Measurements from ENCODE around the gene GABRA4. TPM values are rescaled to one million over a fixed set of nuclear protein-coding genes. Genes with fewer than 3 reads are reported as not detected.

The GABRA4 gene
- total and polyA plus RNA-seq, 4 donors, result 0.19 to 0.72 (median 0.66) TPM; not detected in 1

DNA sequence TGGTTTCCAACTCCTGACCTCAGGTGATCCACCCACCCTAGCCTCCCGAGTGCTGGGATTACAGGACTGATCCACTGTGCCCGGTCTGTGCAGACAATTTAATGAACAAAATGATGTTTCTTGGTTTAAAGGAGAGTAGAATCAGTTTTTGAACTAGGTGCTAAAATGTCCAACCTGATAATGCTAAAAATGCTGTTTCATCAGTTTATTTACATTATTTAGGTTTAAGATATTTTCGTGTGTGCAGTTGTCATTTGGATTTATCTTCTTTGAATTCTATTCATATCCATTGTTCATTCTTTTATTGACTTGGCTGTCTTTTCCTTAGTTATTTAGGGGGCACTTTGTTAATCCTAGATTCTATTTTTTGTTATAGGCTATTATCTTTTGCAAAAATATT, 20.0 kb upstream of the GABRA4 start:
- Histone ChIP-seq H3K4me1 (ENCODE audit: control insufficient read depth in 1 of 2, insufficient read depth in 2 of 2, low read length in 2 of 2) (peaks cover 0 to 3% of the 10 kb centered on the region in 2 donors), H3K27me3 (ENCODE audit: control insufficient read depth in 1 of 2, insufficient read depth in 2 of 2, low read length in 1 of 2) (no peaks in the 10 kb centered on the region), H3K27ac (ENCODE audit: low read depth in 1 of 2, low read length in 2 of 2) (no peak overlapping the region), H3K4me3 (ENCODE audit: low read length in 2 of 2) (no peak overlapping the region), H3K9me3 (ENCODE audit: control insufficient read depth, low read length) (no peaks in the 10 kb centered on the region), H3K36me3 (ENCODE audit: control insufficient read depth in 1 of 2, insufficient read depth in 2 of 2, low read length in 1 of 2) (no peaks in the 10 kb centered on the region)
- intact Hi-C loops (cut with DNase I), result no loop called here
- 64 to 69% methylated on average over 3 of the region's 3 CpGs for WGBS, 2 donors
- DNase-seq (no peak), ATAC-seq (ENCODE audit: low FRiP score) (no peak)

DNA sequence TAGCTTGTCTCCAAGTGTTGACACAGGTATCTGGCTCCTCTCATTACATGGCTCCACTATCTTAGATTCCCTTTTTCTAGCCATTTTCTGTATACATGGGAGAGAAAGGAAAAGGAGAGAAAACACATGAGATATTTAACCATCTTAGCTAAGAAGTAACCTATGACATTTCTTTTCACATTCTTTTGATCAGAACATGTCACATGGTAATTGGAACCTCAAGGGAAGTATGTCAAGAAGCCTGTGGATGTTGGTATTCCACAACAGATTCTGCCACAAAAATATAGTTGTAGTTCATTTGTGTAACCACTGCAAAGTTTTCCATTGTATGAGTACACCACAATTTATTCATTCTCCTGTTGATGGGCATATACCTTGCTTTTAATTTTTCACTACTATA, 19.3 kb upstream of the GABRA4 start:
- no peak overlapping the region for H3K27ac ChIP-seq (ENCODE audit: low read depth in 1 of 2, low read length in 2 of 2)
- intact Hi-C loops (cut with DNase I), result no loop called here
- H3K9me3 ChIP-seq (ENCODE audit: control insufficient read depth, low read length), result no peaks in the 10 kb centered on the region
- H3K4me1 ChIP-seq (ENCODE audit: control insufficient read depth in 1 of 2, insufficient read depth in 2 of 2, low read length in 2 of 2), result peaks cover 0 to 3% of the 10 kb centered on the region in 2 donors
- no peak for DNase-seq
- no peak overlapping the region for H3K4me3 ChIP-seq (ENCODE audit: low read length in 2 of 2)
- H3K27me3 ChIP-seq (ENCODE audit: control insufficient read depth in 1 of 2, insufficient read depth in 2 of 2, low read length in 1 of 2), result no peaks in the 10 kb centered on the region
- no peaks in the 10 kb centered on the region for H3K36me3 ChIP-seq (ENCODE audit: control insufficient read depth in 1 of 2, insufficient read depth in 2 of 2, low read length in 1 of 2)
- ATAC-seq (ENCODE audit: low FRiP score), result no peak

DNA sequence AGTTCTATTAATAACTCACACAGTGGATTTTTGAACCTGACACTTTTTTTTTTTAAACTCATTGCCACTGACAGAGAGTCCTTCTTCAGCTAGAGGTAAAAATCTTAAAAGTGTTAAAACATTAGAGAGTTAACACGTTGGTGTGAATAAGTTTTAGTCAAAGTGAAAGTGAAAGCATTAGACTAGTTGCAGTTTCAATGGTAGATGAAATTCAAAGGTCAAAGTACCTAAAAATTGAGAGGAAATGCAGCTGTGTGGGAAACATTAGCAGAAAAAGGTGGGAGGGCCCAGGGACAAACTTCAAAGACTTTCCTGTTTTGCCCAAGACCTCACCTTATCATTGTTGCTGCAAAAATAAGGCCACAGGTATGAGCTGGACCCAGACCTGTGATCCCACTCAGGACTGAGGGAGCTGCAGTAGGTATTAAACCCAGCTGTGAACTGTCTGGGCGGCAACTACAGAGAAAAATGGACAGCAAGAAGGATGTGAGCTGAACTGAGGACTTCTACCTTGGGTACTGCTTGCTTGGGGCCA, 17.6 kb upstream of the GABRA4 start:
- intact Hi-C loops (cut with DNase I), result no loop called here
- Histone ChIP-seq H3K27ac (ENCODE audit: low read depth in 1 of 2, low read length in 2 of 2) (no peak overlapping the region), H3K27me3 (ENCODE audit: control insufficient read depth in 1 of 2, insufficient read depth in 2 of 2, low read length in 1 of 2) (no peaks in the 10 kb centered on the region), H3K9me3 (ENCODE audit: control insufficient read depth, low read length) (no peaks in the 10 kb centered on the region), H3K4me3 (ENCODE audit: low read length in 2 of 2) (no peak overlapping the region), H3K4me1 (ENCODE audit: control insufficient read depth in 1 of 2, insufficient read depth in 2 of 2, low read length in 2 of 2) (peaks cover 0 to 3% of the 10 kb centered on the region in 2 donors), H3K36me3 (ENCODE audit: control insufficient read depth in 1 of 2, insufficient read depth in 2 of 2, low read length in 1 of 2) (no peaks in the 10 kb centered on the region)
- ATAC-seq (ENCODE audit: low FRiP score) (no peak), DNase-seq (no peak)
- WGBS, 2 donors, result 61 to 62% methylated on average over 2 of the region's 2 CpGs

DNA sequence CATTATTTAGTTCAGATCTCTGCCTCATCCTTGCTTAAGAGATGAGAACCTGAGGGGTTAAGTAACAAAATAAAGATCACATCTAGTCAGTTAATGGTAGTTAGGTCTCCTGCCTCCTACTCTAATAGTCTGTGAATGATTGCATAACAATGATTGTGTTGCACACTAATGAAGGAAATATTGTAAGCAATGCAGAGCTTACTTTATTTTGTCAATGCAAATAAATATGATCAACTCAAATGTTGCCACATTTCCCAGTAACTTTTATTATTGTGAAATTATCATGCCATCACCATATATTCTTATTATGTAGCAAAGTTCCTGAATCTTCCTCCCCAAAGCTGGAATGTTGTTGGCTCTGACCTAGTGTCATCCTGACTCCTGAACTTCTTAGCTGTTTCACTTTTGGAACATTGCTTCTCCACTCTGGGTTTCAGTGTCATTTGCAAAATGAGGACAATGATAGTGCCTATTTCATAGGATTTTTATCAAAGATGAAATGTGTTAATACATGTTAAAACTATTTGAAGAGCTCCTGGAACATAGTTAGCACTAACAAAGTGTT, 17.0 kb upstream of the GABRA4 start:
- no peak for ATAC-seq (ENCODE audit: low FRiP score)
- no peaks in the 10 kb centered on the region for H3K27me3 ChIP-seq (ENCODE audit: control insufficient read depth in 1 of 2, insufficient read depth in 2 of 2, low read length in 1 of 2)
- H3K4me1 ChIP-seq (ENCODE audit: control insufficient read depth in 1 of 2, insufficient read depth in 2 of 2, low read length in 2 of 2), result peaks cover 0 to 3% of the 10 kb centered on the region in 2 donors
- no peaks in the 10 kb centered on the region for H3K9me3 ChIP-seq (ENCODE audit: control insufficient read depth, low read length)
- intact Hi-C loops (cut with DNase I), result no loop called here
- DNase-seq, result no peak
- H3K27ac ChIP-seq (ENCODE audit: low read depth in 1 of 2, low read length in 2 of 2), result no peak overlapping the region
- H3K36me3 ChIP-seq (ENCODE audit: control insufficient read depth in 1 of 2, insufficient read depth in 2 of 2, low read length in 1 of 2), result no peaks in the 10 kb centered on the region
- H3K4me3 ChIP-seq (ENCODE audit: low read length in 2 of 2), result no peak overlapping the region

DNA sequence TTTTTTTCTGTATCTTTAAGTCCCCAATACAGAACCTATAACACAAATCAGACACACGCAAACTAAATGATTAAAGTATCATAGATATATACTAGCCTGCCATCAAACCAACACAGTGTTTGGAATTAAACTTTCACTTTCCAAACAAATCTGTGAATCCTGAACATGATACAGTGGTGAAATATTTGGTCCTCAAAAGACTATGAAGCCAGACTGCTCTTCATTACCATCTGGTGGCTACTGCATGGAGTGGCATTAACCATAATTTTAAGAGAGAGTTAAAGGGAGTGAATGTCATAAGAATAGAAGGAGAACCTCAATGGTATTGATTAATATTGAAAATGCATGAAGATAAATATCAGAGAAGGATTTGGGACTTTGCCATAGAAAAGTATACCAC, 9.2 kb upstream of the GABRA4 start:
- Histone ChIP-seq H3K4me3 (ENCODE audit: low read length in 2 of 2) (no peak overlapping the region), H3K27me3 (ENCODE audit: control insufficient read depth in 1 of 2, insufficient read depth in 2 of 2, low read length in 1 of 2) (no peaks in the 10 kb centered on the region), H3K4me1 (ENCODE audit: control insufficient read depth in 1 of 2, insufficient read depth in 2 of 2, low read length in 2 of 2) (no peaks in the 10 kb centered on the region), H3K9me3 (ENCODE audit: control insufficient read depth, low read length) (no peaks in the 10 kb centered on the region), H3K27ac (ENCODE audit: low read depth in 1 of 2, low read length in 2 of 2) (no peak overlapping the region), H3K36me3 (ENCODE audit: control insufficient read depth in 1 of 2, insufficient read depth in 2 of 2, low read length in 1 of 2) (no peaks in the 10 kb centered on the region)
- WGBS, 2 donors, result 83 to 84% methylated on average over 1 of the region's 1 CpG
- DNase-seq (no peak), ATAC-seq (ENCODE audit: low FRiP score) (no peak)
- intact Hi-C loops (cut with DNase I), result no loop called here

DNA sequence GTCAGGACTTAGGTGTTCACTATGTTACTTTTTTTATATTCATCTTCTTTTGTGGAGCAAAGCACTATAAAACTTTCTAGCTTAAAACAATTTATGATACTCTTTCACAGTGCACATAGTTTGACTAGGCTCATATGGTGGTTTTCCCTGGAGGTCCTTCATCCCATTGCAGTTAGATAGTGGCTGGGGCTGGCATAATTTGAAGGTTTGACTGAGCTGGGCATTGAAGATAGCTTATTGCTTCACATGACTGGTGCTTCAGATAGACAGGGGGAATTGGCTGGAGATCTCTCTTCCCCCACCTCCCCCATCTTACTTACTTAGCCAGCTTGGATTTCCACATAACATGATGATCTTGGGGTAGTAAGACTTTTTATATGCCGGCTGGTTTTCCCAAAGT, 7.0 kb upstream of the GABRA4 start:
- 87 to 89% methylated on average over 1 of the region's 1 CpG for WGBS, 2 donors
- Histone ChIP-seq H3K4me3 (ENCODE audit: low read length in 2 of 2) (no peak overlapping the region), H3K27me3 (ENCODE audit: control insufficient read depth in 1 of 2, insufficient read depth in 2 of 2, low read length in 1 of 2) (no peaks in the 10 kb centered on the region), H3K36me3 (ENCODE audit: control insufficient read depth in 1 of 2, insufficient read depth in 2 of 2, low read length in 1 of 2) (no peaks in the 10 kb centered on the region), H3K27ac (ENCODE audit: low read depth in 1 of 2, low read length in 2 of 2) (no peak overlapping the region), H3K4me1 (ENCODE audit: control insufficient read depth in 1 of 2, insufficient read depth in 2 of 2, low read length in 2 of 2) (no peaks in the 10 kb centered on the region), H3K9me3 (ENCODE audit: control insufficient read depth, low read length) (no peaks in the 10 kb centered on the region)
- intact Hi-C loops (cut with DNase I), result no loop called here
- ATAC-seq (ENCODE audit: low FRiP score) (no peak), DNase-seq (no peak)

DNA sequence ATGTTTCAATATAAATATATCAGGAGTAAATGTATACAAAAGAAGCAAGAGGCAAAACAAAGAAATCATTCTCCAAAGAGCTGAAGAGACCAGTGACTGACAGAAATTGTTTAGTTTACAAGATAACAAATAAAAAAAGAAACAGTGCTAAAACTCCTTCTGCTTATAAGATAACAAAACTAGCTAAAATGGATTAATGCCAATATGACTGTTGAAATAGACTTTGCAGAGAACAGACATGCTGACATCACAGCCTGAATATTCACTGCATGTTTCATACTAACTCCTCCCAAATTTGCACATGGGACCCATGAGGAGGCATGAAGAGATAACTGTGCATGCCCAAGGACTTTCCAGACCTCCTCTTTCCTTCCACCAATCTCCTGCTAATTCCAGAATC, 6.2 kb upstream of the GABRA4 start:
- DNase-seq (no peak), ATAC-seq (ENCODE audit: low FRiP score) (no peak)
- H3K27ac ChIP-seq (ENCODE audit: low read depth in 1 of 2, low read length in 2 of 2), result no peak overlapping the region
- no peaks in the 10 kb centered on the region for H3K27me3 ChIP-seq (ENCODE audit: control insufficient read depth in 1 of 2, insufficient read depth in 2 of 2, low read length in 1 of 2)
- no peaks in the 10 kb centered on the region for H3K9me3 ChIP-seq (ENCODE audit: control insufficient read depth, low read length)
- H3K36me3 ChIP-seq (ENCODE audit: control insufficient read depth in 1 of 2, insufficient read depth in 2 of 2, low read length in 1 of 2), result no peaks in the 10 kb centered on the region
- H3K4me3 ChIP-seq (ENCODE audit: low read length in 2 of 2), result no peak overlapping the region
- no peaks in the 10 kb centered on the region for H3K4me1 ChIP-seq (ENCODE audit: control insufficient read depth in 1 of 2, insufficient read depth in 2 of 2, low read length in 2 of 2)
- intact Hi-C loops (cut with DNase I), result no loop called here

DNA sequence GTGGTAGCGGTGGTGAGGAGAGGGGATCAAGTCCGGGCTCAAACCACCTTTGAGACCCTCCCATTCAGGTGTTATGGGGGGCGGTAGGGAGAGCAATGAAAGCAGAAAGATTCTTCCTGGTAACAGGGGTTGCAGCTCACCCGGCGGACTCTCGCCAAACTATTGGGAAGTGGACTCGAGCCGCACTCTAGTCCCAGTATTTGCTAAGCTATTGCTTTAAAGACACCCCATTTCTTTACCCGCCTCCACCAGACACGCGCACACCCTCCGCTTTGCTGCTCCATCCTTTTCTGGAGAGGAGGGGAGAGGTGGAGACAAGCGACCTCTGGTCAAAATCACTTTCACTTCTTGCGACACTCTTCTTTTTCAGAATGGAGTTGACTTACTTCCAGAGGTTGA, 625 bp upstream of the GABRA4 start:
- ATAC-seq (ENCODE audit: low FRiP score), result no peak
- no peaks in the 10 kb centered on the region for H3K4me1 ChIP-seq (ENCODE audit: control insufficient read depth in 1 of 2, insufficient read depth in 2 of 2, low read length in 2 of 2)
- intact Hi-C loops (cut with DNase I), result no loop called here
- H3K36me3 ChIP-seq (ENCODE audit: control insufficient read depth in 1 of 2, insufficient read depth in 2 of 2, low read length in 1 of 2), result no peaks in the 10 kb centered on the region
- WGBS, 2 donors, result 0 to 1% methylated on average over 14 of the region's 14 CpGs
- no peak for DNase-seq
- H3K9me3 ChIP-seq (ENCODE audit: control insufficient read depth, low read length), result no peaks in the 10 kb centered on the region
- H3K4me3 ChIP-seq (ENCODE audit: low read length in 2 of 2), result no peak overlapping the region
- no peak overlapping the region for H3K27ac ChIP-seq (ENCODE audit: low read depth in 1 of 2, low read length in 2 of 2)
- no peaks in the 10 kb centered on the region for H3K27me3 ChIP-seq (ENCODE audit: control insufficient read depth in 1 of 2, insufficient read depth in 2 of 2, low read length in 1 of 2)

DNA sequence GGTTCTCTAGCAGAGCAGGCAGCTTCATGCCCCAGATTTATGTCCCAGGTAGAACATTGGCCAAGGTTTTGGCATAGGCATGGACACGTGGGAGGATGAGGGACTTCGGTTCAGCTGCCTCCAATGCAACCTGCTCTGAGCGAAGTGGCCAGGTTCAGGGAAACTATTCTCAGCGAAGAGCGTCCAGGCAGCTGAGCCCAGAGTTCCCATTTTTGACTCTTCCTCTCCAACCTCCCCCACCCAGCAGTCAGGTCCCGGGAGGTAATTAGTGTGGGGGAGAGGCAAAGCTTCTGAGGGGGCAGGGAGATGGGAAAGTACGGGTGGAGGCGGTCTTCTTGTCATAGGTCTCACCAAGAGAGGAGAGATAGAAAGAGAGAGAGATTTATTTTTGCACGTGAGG, 1.0 kb downstream of the GABRA4 start:
- no peak overlapping the region for H3K27ac ChIP-seq (ENCODE audit: low read depth in 1 of 2, low read length in 2 of 2)
- no peaks in the 10 kb centered on the region for H3K27me3 ChIP-seq (ENCODE audit: control insufficient read depth in 1 of 2, insufficient read depth in 2 of 2, low read length in 1 of 2)
- no peak for DNase-seq
- H3K9me3 ChIP-seq (ENCODE audit: control insufficient read depth, low read length), result no peaks in the 10 kb centered on the region
- H3K4me3 ChIP-seq (ENCODE audit: low read length in 2 of 2), result no peak overlapping the region
- intact Hi-C loops (cut with DNase I), result no loop called here
- 32 to 39% methylated on average over 9 of the region's 9 CpGs for WGBS, 2 donors
- no peak for ATAC-seq (ENCODE audit: low FRiP score)
- no peaks in the 10 kb centered on the region for H3K36me3 ChIP-seq (ENCODE audit: control insufficient read depth in 1 of 2, insufficient read depth in 2 of 2, low read length in 1 of 2)
- no peaks in the 10 kb centered on the region for H3K4me1 ChIP-seq (ENCODE audit: control insufficient read depth in 1 of 2, insufficient read depth in 2 of 2, low read length in 2 of 2)
